IMR-90 (cell line): Measurements from ENCODE around the gene MTUS2. TPM values are rescaled to one million over a fixed set of nuclear protein-coding genes. Genes with fewer than 3 reads are reported as not detected.

Experiments used
- ATAC-seq: fragments of 200-7000 bp; cut with Tn5 transposase; 2 replicates; pipeline ENCODE4 v1.9.1; 2020; ENCODE audit warnings: low read depth, mild to moderate bottlenecking, moderate library complexity
- BruUV-seq: library from RNA; stranded (reverse); fragments of 400-500 nt; replicated peaks from 2 replicates; lab custom pipeline; 2021; lab: Mats Ljungman, UMichigan
- CTCF ChIA-PET: fragments of 300-600 bp; formaldehyde crosslinking; extraction: SDS; loops from one replicate; lab custom pipeline; 2021; ENCODE audit warnings: antibody characterized with exemption; lab: Yijun Ruan, JAX
- POLR2A ChIA-PET: fragments of 300-600 bp; sonication (Branson Sonifier 250); formaldehyde crosslinking; loops from one replicate; lab custom pipeline; 2022; ENCODE audit warnings: antibody characterized with exemption; ENCODE audit not compliant: unreplicated experiment; lab: Charles Lee
- DNase-seq: peaks from one replicate; pipeline ENCODE4 v3.0.0; 2013
- H2AFZ ChIP-seq: replicated peaks from 2 replicates; pipeline ENCODE3; 2013; ENCODE audit warnings: low read length, mild to moderate bottlenecking; ENCODE audit not compliant: poor library complexity
- H2AK5ac ChIP-seq: 2 replicates; pipeline ENCODE4 v1.6.1; 2013; ENCODE audit warnings: low read depth, low read length, inconsistent platforms
- H2AK9ac ChIP-seq: replicated peaks from 2 replicates; pipeline ENCODE3; 2013; ENCODE audit warnings: mild to moderate bottlenecking, low read depth, low read length, moderate library complexity; ENCODE audit not compliant: poor library complexity
- H2BK120ac ChIP-seq: 2 replicates; pipeline ENCODE4 v1.6.1; 2013; ENCODE audit warnings: low read depth, low read length, inconsistent platforms
- H2BK15ac ChIP-seq: 3 replicates; pipeline ENCODE4 v1.6.1; 2013; ENCODE audit warnings: low read depth, low read length, inconsistent platforms
- H2BK20ac ChIP-seq: 2 replicates; pipeline ENCODE4 v1.6.1; 2013; ENCODE audit warnings: low read depth, mild to moderate bottlenecking, inconsistent platforms, low read length, moderate library complexity
- H2BK5ac ChIP-seq: 2 replicates; pipeline ENCODE4 v1.6.1; 2013; ENCODE audit warnings: mild to moderate bottlenecking, low read depth, low read length, inconsistent platforms; ENCODE audit not compliant: poor library complexity, severe bottlenecking
- H3K14ac ChIP-seq: replicated peaks from 2 replicates; pipeline ENCODE4 v1.6.1; 2013; ENCODE audit warnings: low read depth, low read length, inconsistent platforms
- H3K18ac ChIP-seq: 2 replicates; pipeline ENCODE4 v1.6.1; 2013; ENCODE audit warnings: low read depth, low read length, control low read depth
- H3K23ac ChIP-seq: 2 replicates; pipeline ENCODE4 v1.6.1; 2013; ENCODE audit warnings: low read depth, low read length, inconsistent platforms
- H3K27ac ChIP-seq: 2 replicates; pipeline ENCODE4 v1.5.1; 2013; ENCODE audit warnings: mild to moderate bottlenecking, control low read depth, low read length; ENCODE audit not compliant: insufficient read depth
- H3K27me3 ChIP-seq: 2 replicates; pipeline ENCODE4 v1.6.1; 2013; ENCODE audit warnings: low read length; ENCODE audit not compliant: control insufficient read depth, insufficient read depth
- H3K36me3 ChIP-seq: 2 replicates; pipeline ENCODE4 v1.6.1; 2013; ENCODE audit warnings: low read length, mixed read lengths; ENCODE audit not compliant: control insufficient read depth, insufficient read depth
- H3K4ac ChIP-seq: 2 replicates; pipeline ENCODE4 v1.6.1; 2013; ENCODE audit warnings: low read depth, low read length, inconsistent platforms
- H3K4me1 ChIP-seq: 2 replicates; pipeline ENCODE4 v1.6.1; 2013; ENCODE audit warnings: low read length, mixed read lengths; ENCODE audit not compliant: control insufficient read depth, insufficient read depth
- H3K4me2 ChIP-seq: 2 replicates; pipeline ENCODE4 v1.6.1; 2013; ENCODE audit warnings: low read depth, mild to moderate bottlenecking, control low read depth, low read length, moderate library complexity
- H3K4me3 ChIP-seq: 2 replicates; pipeline ENCODE4 v1.5.1; 2013; ENCODE audit warnings: low read depth, mild to moderate bottlenecking, control low read depth, low read length, moderate library complexity; ENCODE audit not compliant: insufficient read depth
- H3K56ac ChIP-seq: 2 replicates; pipeline ENCODE4 v1.6.1; 2013; ENCODE audit warnings: low read length, inconsistent platforms; ENCODE audit not compliant: insufficient read depth; ENCODE audit errors: extremely low read depth
- H3K79me1 ChIP-seq, 2 experiments: 2 replicates each; pipeline ENCODE4 v1.6.1; 2013; ENCODE audit warnings: low read length in 2 of 2, inconsistent platforms in 1 of 2, low read depth in 1 of 2
- H3K9ac ChIP-seq: 2 replicates; pipeline ENCODE4 v1.6.1; 2013; ENCODE audit warnings: low read depth, low read length, control low read depth
- H3K9me1 ChIP-seq: 2 replicates; pipeline ENCODE4 v1.6.1; 2013; ENCODE audit warnings: low read length, inconsistent platforms; ENCODE audit not compliant: insufficient read depth
- H3K9me3 ChIP-seq: 2 replicates; pipeline ENCODE4 v1.6.1; 2013; ENCODE audit warnings: low read length; ENCODE audit not compliant: control insufficient read depth, insufficient read depth
- H4K20me1 ChIP-seq: 2 replicates; pipeline ENCODE4 v1.6.1; 2013; ENCODE audit warnings: low read length, inconsistent platforms; ENCODE audit not compliant: insufficient read depth
- H4K5ac ChIP-seq: 2 replicates; pipeline ENCODE4 v1.6.1; 2013; ENCODE audit warnings: mild to moderate bottlenecking, low read depth, low read length, control low read depth
- H4K8ac ChIP-seq, 2 experiments: 2 replicates each; pipeline ENCODE4 v1.6.1; 2013; ENCODE audit warnings: low read depth in 2 of 2, low read length in 2 of 2, control low read depth in 1 of 2, inconsistent platforms in 1 of 2
- H4K91ac ChIP-seq: 2 replicates; pipeline ENCODE4 v1.6.1; 2013; ENCODE audit warnings: low read depth, low read length, inconsistent platforms; ENCODE audit not compliant: insufficient read depth
- MAFK ChIP-seq: IDR thresholded peaks from 2 replicates; pipeline ENCODE4 v1.6.1; 2012; ENCODE audit warnings: low read depth, low read length, improper control_type of control experiment
- RFX5 ChIP-seq: IDR thresholded peaks from 2 replicates; pipeline ENCODE4 v1.8.0; 2012; ENCODE audit warnings: low read depth, mild to moderate bottlenecking, low read length, moderate library complexity
- SMC3 ChIP-seq: fragments of 150-350 bp; IDR thresholded peaks from 2 replicates; pipeline ENCODE4 v1.6.1; 2016; ENCODE audit warnings: low read depth, mild to moderate bottlenecking, antibody characterized with exemption, low read length, moderate library complexity
- WGBS, 2 experiments: methylation state at CpG; one replicate each; pipeline versions ENCODE4 v1.1.5 to v1.1.7; 2013; ENCODE audit warnings: missing lambda C conversion rate in 2 of 2; ENCODE audit not compliant: insufficient read length in 1 of 2; ENCODE audit errors: extremely low coverage in 2 of 2; 5-methylcytosine and 5-hydroxymethylcytosine counted together
- dilution Hi-C: fragments of 300-500 bp; cut with HindIII; formaldehyde crosslinking; loops from one replicate; pipeline ENCODE4 v1.14.3; 2018; ENCODE audit warnings: low sequenced_read_pairs; ENCODE audit not compliant: unreplicated experiment
- in situ Hi-C: fragments of 300-500 bp; cut with MboI; formaldehyde crosslinking; loops from 3 replicates; pipeline ENCODE4 v1.14.3; 2019; ENCODE audit warnings: low sequenced_read_pairs, inconsistent platforms, mixed read lengths
- intact Hi-C: fragments of 100-400 bp; cut with micrococcal nuclease; formaldehyde crosslinking; loops from 2 replicates; pipeline ENCODE4 v1.10.0; 2022
- polyA plus RNA-seq, 3 experiments: library from polyadenylated mRNA; depleted of rRNA; stranded (reverse); fragments of >200 nt; gene quantifications; 2 replicates each; pipeline ENCODE4 v1.2.3, GENCODE V29; 2012; ENCODE audit warnings: low replicate concordance in 1 of 3
- total RNA-seq: library from RNA; depleted of rRNA; stranded (reverse); fragments of >200 nt; gene quantifications from 2 replicates; pipeline ENCODE4 v1.2.3, GENCODE V29; 2012

The MTUS2 gene
- total and polyA plus RNA-seq, 2 of the 4 experiments (the other 2 are of a cell fraction) = under 0.01 to 0.02 TPM

DNA sequence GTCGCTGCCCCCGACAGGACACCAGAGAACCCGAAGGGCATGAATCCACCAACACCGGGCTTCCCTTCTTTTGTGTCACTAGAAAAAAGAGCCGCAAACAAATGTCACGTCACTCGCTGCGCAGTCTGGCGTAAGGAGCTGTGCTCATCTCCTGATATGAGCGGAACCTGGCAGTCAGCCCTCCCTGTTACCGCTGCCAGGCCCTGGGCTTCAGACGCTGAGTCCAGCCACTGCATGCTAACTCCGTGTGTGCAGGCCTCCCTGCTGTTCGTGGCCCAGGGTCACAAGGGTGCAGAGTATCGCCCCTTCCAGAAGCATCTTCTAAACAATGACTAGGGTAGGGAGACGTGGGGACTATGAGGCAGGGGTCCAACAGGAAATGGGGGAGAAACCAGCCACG lies 704.0 kb downstream of the MTUS2 start:
- in situ Hi-C loops (no loop called here), dilution Hi-C loops (no loop called here), intact Hi-C loops (loop anchor here (5.0 kb wide), 1 partner anchor 68 kb away; no protein-coding TSS in a partner anchor)
- Histone ChIP-seq H4K20me1 (peaks cover 6% of the 10 kb centered on the region; the same call in 1 of the 2 replicates), H3K36me3 (peaks cover 51% of the 10 kb centered on the region), H2BK120ac (no peak overlapping the region), H3K9me1 (peaks cover 13% of the 10 kb centered on the region), H4K91ac (no peak overlapping the region), H2AFZ (no peak overlapping the region), H3K14ac (no peak overlapping the region), H4K5ac (no peak overlapping the region), H4K8ac (no peak overlapping the region), H3K4ac (no peak overlapping the region), H2AK5ac (no peak overlapping the region), H3K27me3 (no peaks in the 10 kb centered on the region), H2BK15ac (no peak overlapping the region), H3K27ac (no peak overlapping the region), H3K4me2 (no peak overlapping the region), H3K4me3 (no peak overlapping the region), H2AK9ac (no peak overlapping the region), H3K9me3 (no peaks in the 10 kb centered on the region), H2BK5ac (no peak overlapping the region), H3K18ac (no peak overlapping the region), H2BK20ac (no peak overlapping the region), H3K9ac (no peak overlapping the region), H3K56ac (no peak overlapping the region), H3K4me1 (peaks cover 7% of the 10 kb centered on the region), H3K23ac (no peak overlapping the region), H3K79me1 (peaks cover 32 to 60% of the 10 kb centered on the region in 2 experiments)
- ATAC-seq = no peak
- ChIA-PET POLR2A (no interaction called here), CTCF (no interaction called here)
- DNase-seq = no peak
- WGBS, 2 experiments = 85% methylated on average over 14 of the region's 17 CpGs; no CpG with 5 or more reads in 1 of the 2 experiments
- TF ChIP-seq SMC3 (no peak), RFX5 (no peak), MAFK (no peak)
- BruUV-seq = no TSS peak
